Measurements from ENCODE around the gene NAA60.

DNA sequence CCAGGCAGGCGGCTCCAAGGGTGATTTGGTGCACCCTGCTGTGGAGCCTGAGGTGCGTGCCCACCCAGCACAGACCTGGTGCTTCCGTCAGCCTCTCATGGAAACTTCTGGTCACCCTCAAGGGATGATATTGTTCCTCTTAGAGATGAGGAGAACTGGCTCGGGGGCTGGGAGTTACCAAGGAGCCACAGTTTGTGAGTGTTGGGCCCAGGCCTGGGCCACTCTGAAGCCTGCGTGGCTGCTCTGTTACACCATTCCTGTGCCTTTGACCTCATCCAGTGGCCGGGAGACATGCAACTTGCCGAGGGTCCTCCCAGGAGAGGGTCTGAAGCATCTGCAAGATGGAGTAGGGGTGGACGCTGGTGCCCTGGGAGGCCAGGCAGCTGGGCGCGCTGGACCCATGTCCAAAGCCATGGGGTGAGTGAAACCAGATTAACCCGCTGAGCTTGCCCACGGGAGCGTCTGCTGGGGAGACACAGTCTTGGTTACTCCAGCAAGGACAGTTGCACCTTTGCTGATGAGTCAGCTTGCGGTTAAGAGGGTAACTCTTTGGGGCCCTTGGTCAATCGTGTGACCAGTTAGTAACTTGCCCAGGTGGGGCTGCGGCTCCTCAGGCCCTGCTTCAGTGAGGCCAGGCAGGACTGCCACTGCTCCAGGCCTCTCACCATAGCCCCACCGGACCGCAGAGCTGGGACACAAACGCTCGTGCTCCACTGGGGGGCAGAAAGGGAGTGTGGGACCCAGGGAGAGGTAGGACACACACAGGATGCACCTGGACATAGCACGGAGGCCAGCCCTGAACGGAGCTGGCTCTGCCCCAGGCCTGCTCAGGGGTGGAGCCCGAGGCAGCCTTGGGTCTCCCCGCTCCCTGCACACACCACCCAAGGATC, 44.3 kb downstream of the NAA60 start:
- TF ChIP-seq POLR2A (IDR thresholded peaks at IDR 0.05; ENCODE audit: low read length) (no peak), GATA1 (IDR thresholded peaks at IDR 0.05; ENCODE audit: low read depth, low read length) (no peak)
